Prostate gland (tissue), 2 donors: Measurements from ENCODE around the gene RNF112.
"Not testable (repeated sequence)": the region's sequence is repeated elsewhere in the genome, so short reads cannot be mapped to it uniquely, and the experiment has no call there.

Experiments used
- CTCF ChIP-seq, 4 experiments: fragments of 200-600 bp in 2 of 4; fragments of 450-650 bp in 2 of 4; sonication (generic) in 2 of 4; IDR thresholded peaks; 1 replicate in 3 of 4; 2 replicates in 1 of 4; pipeline ENCODE4 v1.5.1; 2016 to 2019; ENCODE audit warnings: antibody characterized with exemption in 4 of 4, mild to moderate bottlenecking in 2 of 4, moderate library complexity in 2 of 4
- POLR2A ChIP-seq: fragments of 450-650 bp; IDR thresholded peaks from one replicate; pipeline ENCODE4 v1.6.1; 2016; ENCODE audit warnings: antibody characterized with exemption, mild to moderate bottlenecking
- POLR2AphosphoS5 ChIP-seq: sonication (generic); formaldehyde crosslinking; IDR thresholded peaks from one replicate; pipeline ENCODE4 v1.6.1; 2017; ENCODE audit warnings: antibody characterized with exemption

- TF ChIP-seq CTCF (IDR thresholded peaks at IDR 0.05); POLR2A; POLR2AphosphoS5: not testable (repeated sequence)
These were observed 35.5 kb downstream of the RNF112 start for GRCh38 chr17:19446577-19446976.
